ENCODE data around the gene FLT1.

The FLT1 gene

GRCh38 chr13:28421676-28422410 lies 73.1 kb downstream of the FLT1 start:
- DNase-seq: no peak

- no peak for DNase-seq
These were observed 74.2 kb downstream of the FLT1 start for GRCh38 chr13:28420704-28421103.

DNA sequence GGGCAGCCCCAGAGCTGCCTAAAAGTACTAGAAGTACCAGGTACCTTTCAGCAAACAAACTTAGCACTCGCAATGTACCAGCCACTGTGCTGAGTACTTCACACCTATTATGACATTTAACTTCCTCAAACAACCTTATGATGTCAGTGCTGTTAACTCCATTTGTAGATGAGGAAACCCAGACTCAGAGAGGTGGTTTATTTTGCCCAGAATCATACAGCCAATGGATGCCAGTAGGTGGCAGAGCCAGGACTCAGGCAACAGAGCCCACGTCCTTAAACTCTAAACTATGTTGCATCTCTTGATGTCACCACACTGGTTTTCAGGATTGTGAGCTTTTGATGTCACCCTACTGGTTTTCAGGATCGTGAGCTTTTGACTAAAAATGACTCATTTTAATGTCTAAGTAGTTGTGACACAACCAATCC lies 78.9 kb downstream of the FLT1 start:
- no peak for DNase-seq

DNA sequence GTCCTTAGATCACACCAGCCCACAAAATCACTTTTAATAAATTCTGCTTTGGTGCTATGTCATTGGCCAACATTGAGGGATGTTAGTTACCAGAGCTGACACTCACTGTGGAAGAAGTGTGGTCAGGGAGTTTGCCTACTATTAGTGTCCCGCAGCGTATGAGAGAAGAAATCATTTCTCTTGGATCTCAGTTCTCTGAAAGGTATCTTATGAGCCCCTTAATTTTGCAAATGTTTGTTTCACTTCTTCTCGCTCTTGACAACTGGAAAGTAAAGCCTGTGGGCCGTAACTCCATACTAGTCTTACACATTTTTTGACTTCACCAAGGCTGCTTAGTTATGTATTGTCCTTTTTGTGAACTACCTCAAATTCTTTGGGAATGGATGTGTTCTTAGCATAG lies 80.9 kb downstream of the FLT1 start:
- no peak for DNase-seq

DNA sequence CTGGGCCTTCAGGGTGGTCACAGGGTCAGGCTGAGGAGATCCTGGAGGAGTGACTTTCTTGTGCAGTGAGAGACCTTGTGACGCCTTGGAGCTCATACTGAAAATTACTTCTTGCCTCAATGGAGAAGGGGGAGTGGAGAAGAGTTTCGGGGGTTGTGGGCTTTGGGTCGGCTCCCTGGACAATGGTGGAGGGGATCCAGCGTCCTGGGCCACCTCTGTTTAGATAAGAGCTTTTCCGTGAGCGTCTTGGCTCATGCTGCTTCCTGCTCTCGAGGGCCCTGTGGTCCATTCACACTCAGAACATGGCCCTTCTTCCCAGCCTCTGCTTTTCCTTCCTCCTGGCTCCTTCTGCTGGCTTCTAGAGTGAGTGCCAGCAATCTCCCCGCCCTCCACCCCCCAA lies 81.9 kb downstream of the FLT1 start:
- DNase-seq: no peak

GRCh38 chr13:28411831-28412353 lies 83.0 kb downstream of the FLT1 start:
- no peak for DNase-seq

GRCh38 chr13:28410096-28410495 lies 84.8 kb downstream of the FLT1 start:
- DNase-seq: no peak

DNA sequence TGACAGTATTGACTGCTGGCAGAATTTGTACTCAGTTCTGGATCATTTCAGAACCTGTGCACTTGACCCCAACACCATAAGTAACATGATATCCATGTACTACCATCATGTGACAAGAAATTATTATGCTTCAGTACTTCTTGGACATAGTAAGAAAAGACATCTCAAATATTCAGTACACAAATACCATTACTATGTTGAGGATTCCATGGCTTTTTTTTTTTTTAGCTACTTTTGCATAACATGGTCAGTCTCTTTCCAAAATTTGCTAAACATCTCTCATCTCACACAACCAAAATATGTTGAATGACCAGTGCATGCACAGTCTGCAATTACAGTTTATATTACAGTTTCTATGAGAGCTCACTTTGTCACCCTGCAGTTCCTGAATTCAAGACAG lies 85.3 kb downstream of the FLT1 start:
- DNase-seq: no peak

GRCh38 chr13:28408863-28409262 lies 86.1 kb downstream of the FLT1 start:
- DNase-seq: no peak

DNA sequence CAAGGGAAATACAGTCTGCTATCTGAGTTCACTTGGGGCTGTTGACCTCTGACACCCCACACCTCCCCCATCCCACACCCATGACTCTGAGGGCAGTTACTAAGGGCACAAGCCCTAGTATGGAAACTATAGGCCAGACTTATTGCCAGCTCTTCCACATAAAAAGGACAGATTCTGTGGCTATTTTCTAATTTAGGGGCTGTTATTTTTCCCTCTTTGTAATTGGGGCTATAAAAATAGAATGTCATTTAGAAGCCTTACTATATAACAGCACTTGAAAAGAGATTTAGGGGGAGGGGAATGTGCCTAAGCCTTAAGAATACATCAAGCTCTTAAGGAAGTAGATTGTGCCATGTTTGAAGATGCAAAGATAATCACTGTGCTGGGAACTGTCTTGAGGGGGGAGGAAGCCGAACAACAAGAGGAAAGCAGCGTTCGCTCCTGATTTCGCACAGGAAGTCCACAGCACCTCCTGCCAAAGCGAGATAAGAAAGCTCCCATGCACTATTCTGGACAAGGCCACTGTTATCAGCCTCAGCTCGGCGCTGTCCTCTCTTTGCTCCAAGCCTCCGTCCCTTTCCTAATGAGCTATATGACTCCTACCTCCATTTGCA lies 86.6 kb downstream of the FLT1 start:
- DNase-seq: no peak

DNA sequence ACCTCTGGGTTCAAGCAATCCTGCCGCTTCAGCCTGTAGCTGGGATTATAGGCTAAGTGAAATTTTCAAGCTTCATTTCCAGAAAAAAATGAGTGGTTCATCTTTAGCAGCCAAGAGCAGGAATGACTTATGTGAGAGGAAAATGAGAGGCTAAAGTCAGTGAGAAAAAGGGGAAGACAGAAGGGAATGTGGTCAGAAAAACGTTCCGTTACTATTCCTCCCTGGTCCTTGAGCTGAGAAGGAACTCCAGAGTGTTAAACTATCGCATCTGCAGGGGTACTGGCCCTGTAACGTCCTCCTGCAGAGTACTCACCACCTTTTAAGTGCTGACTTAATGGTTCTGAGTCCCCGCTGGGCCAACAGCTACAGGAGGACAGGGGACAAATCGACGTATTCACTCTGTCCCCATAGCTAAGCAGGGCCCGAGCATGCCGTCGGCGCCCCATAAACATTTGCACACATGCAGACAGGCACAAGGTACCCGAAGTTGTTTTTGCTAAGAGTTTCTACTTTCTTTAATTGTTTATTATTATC lies 88.1 kb downstream of the FLT1 start:
- DNase-seq: no peak

DNA sequence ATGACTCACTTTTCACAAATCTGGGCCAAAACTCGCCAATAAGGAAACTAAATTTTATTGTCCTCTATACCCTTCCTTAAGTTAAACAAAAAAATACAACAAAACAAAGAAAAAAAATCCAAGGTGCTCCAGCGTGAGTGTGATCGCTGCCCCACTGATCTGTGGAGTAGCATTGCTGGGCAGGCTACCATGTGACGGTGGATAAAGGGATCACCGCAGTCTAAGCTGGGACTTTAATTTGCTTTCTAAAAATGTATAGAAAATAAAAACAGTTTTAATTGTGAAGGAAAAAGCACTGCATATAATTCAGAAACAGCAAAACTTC lies 92.9 kb downstream of the FLT1 start:
- DNase-seq: no peak

- DNase-seq: no peak
These were observed 93.4 kb downstream of the FLT1 start for GRCh38 chr13:28401303-28402056.

- no peak for DNase-seq
These were observed 98.9 kb downstream of the FLT1 start for GRCh38 chr13:28396053-28396452.

- no peak for DNase-seq
These were observed 100.5 kb downstream of the FLT1 start for GRCh38 chr13:28394422-28394821.

DNA sequence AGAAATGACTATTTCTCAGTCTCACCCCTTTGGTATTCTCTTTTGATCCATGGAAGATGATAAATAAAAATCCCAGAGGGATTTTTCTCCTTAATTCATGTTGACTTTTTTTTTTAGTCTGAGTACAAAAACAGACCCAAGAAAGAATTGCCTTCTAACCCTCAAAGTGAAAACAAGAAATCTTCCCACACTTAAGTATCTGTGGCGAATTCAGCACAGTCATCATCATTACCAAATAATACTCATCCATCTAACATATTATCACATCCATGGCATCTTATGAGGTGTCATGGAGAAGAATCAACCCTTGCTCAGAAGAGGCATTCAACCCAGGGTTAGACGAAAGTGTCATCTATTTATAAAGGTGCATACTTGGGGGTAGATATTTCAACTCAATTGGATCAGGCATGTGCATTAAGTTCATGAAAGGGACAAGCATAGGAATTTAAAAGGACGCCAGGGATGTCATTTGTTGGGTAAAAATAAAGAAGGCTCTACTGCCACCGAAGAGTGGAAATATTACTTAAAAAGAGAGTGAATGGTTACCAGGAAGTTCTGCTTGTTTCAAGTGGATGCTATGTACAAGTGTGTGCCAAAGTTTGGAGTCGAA lies 101.9 kb downstream of the FLT1 start:
- DNase-seq: no peak

DNA sequence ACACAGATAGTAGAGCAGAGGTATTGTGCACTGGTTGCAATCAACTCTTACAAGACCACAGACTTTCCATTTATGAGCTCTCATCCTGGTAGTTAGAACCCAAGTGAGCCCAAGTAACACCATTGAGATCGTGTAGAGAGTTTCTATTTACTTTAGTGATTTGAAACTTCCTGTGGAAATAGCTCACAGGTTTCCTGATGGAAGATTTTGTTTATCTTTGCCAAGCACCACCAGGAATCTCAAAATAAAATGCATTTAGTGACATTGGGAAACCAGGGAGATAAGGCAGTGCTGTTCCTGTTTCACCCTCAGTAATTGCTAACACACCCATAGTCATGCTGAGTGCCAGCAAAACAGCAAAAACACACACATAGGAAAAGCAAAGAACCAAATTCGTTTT lies 102.5 kb downstream of the FLT1 start:
- no peak for DNase-seq

GRCh38 chr13:28387740-28388501 lies 107.0 kb downstream of the FLT1 start:
- DNase-seq: no peak

DNA sequence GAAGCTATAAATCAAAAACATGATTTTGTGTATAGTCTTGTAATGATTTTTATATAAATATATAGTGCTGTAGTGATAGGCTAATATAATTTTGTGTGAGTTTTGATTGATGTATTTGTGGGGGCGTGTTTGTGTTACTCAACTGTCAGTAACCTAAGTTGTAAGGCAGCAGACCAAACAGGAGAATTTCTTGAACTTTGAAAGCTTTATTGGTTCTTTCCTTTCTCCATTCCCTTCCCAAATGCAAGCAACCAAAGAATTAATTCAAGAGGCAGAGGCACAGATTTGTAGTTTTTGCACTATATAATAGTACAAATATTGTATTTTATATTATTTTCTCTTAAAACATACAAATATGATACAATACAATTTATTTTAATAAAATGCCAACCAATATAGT lies 109.6 kb downstream of the FLT1 start:
- DNase-seq: no peak

GRCh38 chr13:28384789-28385188 lies 110.1 kb downstream of the FLT1 start:
- DNase-seq: no peak

DNA sequence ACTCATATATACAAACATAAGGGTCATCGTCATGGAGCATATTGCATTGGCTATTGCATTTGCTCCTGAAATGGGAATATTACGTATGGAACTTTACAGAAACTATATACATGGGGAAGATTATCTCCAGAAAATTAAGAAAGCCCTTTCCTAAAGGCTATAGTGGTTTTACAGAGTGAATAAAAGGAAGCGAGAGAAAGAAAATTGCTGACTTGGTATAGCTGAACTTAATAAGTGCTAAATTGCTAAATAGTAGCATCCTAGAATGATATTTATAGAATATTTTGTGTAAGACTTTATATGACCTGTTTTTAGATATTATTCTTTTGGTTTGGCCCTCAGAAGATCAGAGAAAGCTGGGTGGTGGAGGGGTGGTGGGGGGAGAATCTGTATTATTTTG lies 114.6 kb downstream of the FLT1 start:
- no peak for DNase-seq

DNA sequence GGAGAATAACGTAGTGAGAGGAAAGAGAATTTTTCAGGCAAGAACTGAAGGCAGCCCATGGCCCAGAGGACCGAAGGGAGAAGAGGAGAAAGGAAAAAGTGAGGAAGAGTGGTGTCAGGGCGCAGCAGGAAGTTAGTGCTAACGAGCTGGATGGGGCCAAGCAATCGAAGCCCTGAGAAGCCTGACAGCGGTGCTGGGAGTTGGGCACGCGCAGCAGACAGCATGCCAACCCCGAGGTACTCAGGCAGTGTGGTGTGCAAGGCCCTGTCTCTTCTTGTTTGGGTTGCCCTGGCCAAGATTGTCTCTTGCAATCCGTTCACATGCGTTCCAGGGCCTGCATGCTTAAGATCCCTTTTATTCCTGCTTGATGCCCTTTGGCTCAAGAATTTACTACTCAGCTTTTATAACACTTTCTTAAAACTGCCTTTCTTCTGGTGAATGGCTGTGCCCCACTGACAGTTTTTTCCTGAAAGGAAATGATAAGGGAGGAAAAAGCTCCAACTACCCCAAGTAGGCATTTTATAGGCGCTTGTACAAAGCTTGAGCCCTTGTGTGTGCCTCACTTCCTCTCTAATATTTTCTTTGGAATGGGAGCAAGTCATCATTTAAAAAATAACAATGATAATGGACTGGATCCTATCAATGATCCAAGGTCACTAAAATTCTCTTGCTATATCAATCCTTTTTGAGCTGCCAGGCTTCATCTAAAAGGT lies 115.4 kb downstream of the FLT1 start:
- no peak for DNase-seq
